Upper lobe of left lung (tissue), 6 donors: Measurements from ENCODE around the gene WASF3. TPM values are rescaled to one million over a fixed set of nuclear protein-coding genes. Genes with fewer than 3 reads are reported as not detected.

Source experiments
- ATAC-seq, 2 donors: fragments of 200-7000 bp; cut with Tn5 transposase; one replicate each; pipeline ENCODE4 v1.9.1; 2022; ENCODE audit warnings: mild to moderate bottlenecking in 2 of 2, moderate library complexity in 2 of 2; ENCODE audit not compliant: low FRiP score in 2 of 2
- DNase-seq, 2 donors: peaks; one replicate each; pipeline ENCODE4 v3.0.0-alpha.2; 2019 to 2020
- H3K27ac ChIP-seq, 4 donors: fragments of 200-600 bp; sonication (generic); one replicate each; pipeline ENCODE4 v1.5.1; 2016 to 2019
- H3K27me3 ChIP-seq, 4 donors: fragments of 200-600 bp; sonication (generic); one replicate each; pipeline ENCODE4 v1.5.1; 2017 to 2019
- H3K36me3 ChIP-seq, 4 donors: fragments of 200-600 bp; sonication (generic); one replicate each; pipeline ENCODE4 v1.5.1; 2016 to 2019
- H3K4me1 ChIP-seq, 4 donors: fragments of 200-600 bp; sonication (generic); one replicate each; pipeline ENCODE4 v1.5.1; 2018 to 2019
- H3K4me3 ChIP-seq, 4 donors: fragments of 200-600 bp; sonication (generic); one replicate each; pipeline ENCODE4 v1.5.1; 2017 to 2019; ENCODE audit warnings: mild to moderate bottlenecking in 2 of 4, moderate library complexity in 1 of 4
- H3K9me3 ChIP-seq, 4 donors: fragments of 200-600 bp; sonication (generic); one replicate each; pipeline ENCODE4 v1.5.1; 2018 to 2019
- CTCF ChIP-seq, 6 experiments: fragments of 450-650 bp in 4 of 6; fragments of 200-600 bp in 2 of 6; sonication (generic) in 2 of 6; IDR thresholded peaks; one replicate each; pipeline ENCODE4 v1.5.1; 2016 to 2019; ENCODE audit warnings: antibody characterized with exemption in 6 of 6
- EP300 ChIP-seq, 4 donors: sonication (generic); formaldehyde crosslinking; IDR thresholded peaks; one replicate each; pipeline ENCODE4 v1.5.1; 2017; ENCODE audit warnings: antibody characterized with exemption in 4 of 4, control low read depth in 2 of 4
- POLR2A ChIP-seq, 4 donors: fragments of 450-650 bp; IDR thresholded peaks; one replicate each; pipeline ENCODE4 v1.5.1; 2016 to 2017; ENCODE audit warnings: antibody characterized with exemption in 4 of 4, mild to moderate bottlenecking in 2 of 4
- POLR2AphosphoS5 ChIP-seq, 2 donors: sonication (generic); formaldehyde crosslinking; IDR thresholded peaks; one replicate each; pipeline ENCODE4 v1.5.1; 2017; ENCODE audit warnings: antibody characterized with exemption in 2 of 2
- WGBS, 2 donors: methylation state at CpG; one replicate each; pipeline ENCODE4 v1.1.5; 2017 to 2018; 5-methylcytosine and 5-hydroxymethylcytosine counted together
- total RNA-seq, 6 donors: library from RNA; depleted of rRNA in 4 of 6; stranded (reverse); fragments of >200 nt in 4 of 6; gene quantifications; one replicate each; pipeline versions ENCODE4 v1.1.0 to v1.2.1, GENCODE V29; 2016 to 2021
- donor health status: DM: no; HTN: no; CAD: no; lungs with moderate emphysema.
- donor health status: DM: no; HTN: yes; CAD: no; lungs with severe emphysema.

Gene WASF3
- total RNA-seq, 6 donors from 2014 or later = 12.6 to 23.0 (median 20.2) TPM

- 76 to 87% methylated on average over 1 of the region's 1 CpG for WGBS, 2 donors
- H3K4me3 ChIP-seq = no peak overlapping the region
- H3K36me3 ChIP-seq = no peaks in the 10 kb centered on the region
- no peak for ATAC-seq
- no peak for DNase-seq
- H3K9me3 ChIP-seq = no peaks in the 10 kb centered on the region
- TF ChIP-seq POLR2AphosphoS5 (IDR thresholded peaks at IDR 0.05) (no peak), POLR2A (IDR thresholded peaks at IDR 0.05) (no peak)
- no peaks in the 10 kb centered on the region for H3K4me1 ChIP-seq
- no peak overlapping the region for H3K27ac ChIP-seq
- no peaks in the 10 kb centered on the region for H3K27me3 ChIP-seq
Measured at GRCh38 chr13:26593661-26594060, 36.2 kb downstream of the WASF3 start.

- H3K36me3 ChIP-seq = no peaks in the 10 kb centered on the region
- DNase-seq (no peak), ATAC-seq (no peak)
- H3K9me3 ChIP-seq = no peaks in the 10 kb centered on the region
- 84 to 88% methylated on average over 8 of the region's 8 CpGs for WGBS, 2 donors
- H3K27ac ChIP-seq = no peak overlapping the region
- no peaks in the 10 kb centered on the region for H3K4me1 ChIP-seq
- H3K27me3 ChIP-seq = no peaks in the 10 kb centered on the region
- H3K4me3 ChIP-seq = no peak overlapping the region
- TF ChIP-seq POLR2A (IDR thresholded peaks at IDR 0.05) (no peak), CTCF (IDR thresholded peaks at IDR 0.05) (no peak), EP300 (IDR thresholded peaks at IDR 0.05) (no peak), POLR2AphosphoS5 (IDR thresholded peaks at IDR 0.05) (no peak)
Measured at GRCh38 chr13:26594363-26594762, 36.9 kb downstream of the WASF3 start.

GRCh38 chr13:26596458-26596857 lies 39.0 kb downstream of the WASF3 start:
- H3K27me3 ChIP-seq = no peaks in the 10 kb centered on the region
- WGBS, 2 donors = 93 to 96% methylated on average over 2 of the region's 2 CpGs

GRCh38 chr13:26599403-26599802 lies 41.9 kb downstream of the WASF3 start:
- no peaks in the 10 kb centered on the region for H3K36me3 ChIP-seq
- DNase-seq = no peak
- no peak overlapping the region for H3K27ac ChIP-seq
- H3K9me3 ChIP-seq = no peaks in the 10 kb centered on the region
- TF ChIP-seq EP300 (IDR thresholded peaks at IDR 0.05) (no peak), CTCF (IDR thresholded peaks at IDR 0.05) (no peak), POLR2A (IDR thresholded peaks at IDR 0.05) (no peak), POLR2AphosphoS5 (IDR thresholded peaks at IDR 0.05) (no peak)
- ATAC-seq = no peak
- no peak overlapping the region for H3K4me3 ChIP-seq
- peaks cover 0 to 6% (median 0%) of the 10 kb centered on the region in 4 donors for H3K4me1 ChIP-seq
- H3K27me3 ChIP-seq = no peaks in the 10 kb centered on the region
- WGBS, 2 donors = 73 to 86% methylated on average over 1 of the region's 1 CpG

More at GRCh38 chr13:26596458-26596857, 39.0 kb downstream of the WASF3 start:
- no peaks in the 10 kb centered on the region for H3K36me3 ChIP-seq
- no peak for ATAC-seq
- no peaks in the 10 kb centered on the region for H3K9me3 ChIP-seq
- no peak for DNase-seq
- TF ChIP-seq CTCF (IDR thresholded peaks at IDR 0.05) (no peak), POLR2A (IDR thresholded peaks at IDR 0.05) (no peak), EP300 (IDR thresholded peaks at IDR 0.05) (no peak), POLR2AphosphoS5 (IDR thresholded peaks at IDR 0.05) (no peak)
- H3K4me1 ChIP-seq = peaks cover 0 to 3% (median 0%) of the 10 kb centered on the region in 4 donors
- no peak overlapping the region for H3K27ac ChIP-seq
- H3K4me3 ChIP-seq = no peak overlapping the region

GRCh38 chr13:26599860-26600259 lies 42.4 kb downstream of the WASF3 start:
- H3K27ac ChIP-seq = no peak overlapping the region

More at GRCh38 chr13:26599860-26600259, 42.4 kb downstream of the WASF3 start:
- Histone ChIP-seq H3K4me3 (no peak overlapping the region), H3K36me3 (no peaks in the 10 kb centered on the region), H3K27me3 (no peaks in the 10 kb centered on the region), H3K4me1 (peaks cover 0 to 6% (median 0%) of the 10 kb centered on the region in 4 donors), H3K9me3 (no peaks in the 10 kb centered on the region)
- ATAC-seq (no peak), DNase-seq (no peak)
- TF ChIP-seq POLR2AphosphoS5 (IDR thresholded peaks at IDR 0.05) = no peak
- TF ChIP-seq CTCF (IDR thresholded peaks at IDR 0.05) = no peak
- no peak for TF ChIP-seq POLR2A (IDR thresholded peaks at IDR 0.05)
- TF ChIP-seq EP300 (IDR thresholded peaks at IDR 0.05) = no peak
- 29 to 48% methylated on average over 1 of the region's 1 CpG for WGBS, 2 donors
